ENCODE data around the gene MSANTD2. TPM values are rescaled to one million over a fixed set of nuclear protein-coding genes. Genes with fewer than 3 reads are reported as not detected.

MSANTD2 gene
- polyA plus RNA-seq, 1 of the 3 experiments (the other 2 are of a cell fraction), result 6.4 TPM

DNA sequence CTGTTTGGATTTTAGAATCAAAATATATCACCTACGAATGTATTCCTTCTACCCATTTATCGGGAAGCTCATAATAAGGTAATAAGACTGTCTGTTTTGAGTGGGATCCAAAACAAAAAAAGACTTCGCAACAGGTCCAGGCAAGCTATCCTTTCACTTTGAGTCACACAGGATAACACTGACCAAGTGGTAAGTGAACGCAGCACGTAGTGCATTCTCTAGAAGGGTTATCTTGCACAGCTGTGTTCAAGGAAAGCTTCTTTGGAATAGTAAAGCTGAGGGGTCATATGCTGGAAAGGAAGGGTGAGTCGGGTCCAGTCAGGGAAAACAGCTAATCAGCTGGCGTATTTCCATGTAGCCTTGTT is 82.8 kb downstream of the MSANTD2 start (continued):
- no peak for TF ChIP-seq GABPA (IDR thresholded peaks at IDR 0.05; ENCODE audit: low read depth)
- TF ChIP-seq, protein P1, sequence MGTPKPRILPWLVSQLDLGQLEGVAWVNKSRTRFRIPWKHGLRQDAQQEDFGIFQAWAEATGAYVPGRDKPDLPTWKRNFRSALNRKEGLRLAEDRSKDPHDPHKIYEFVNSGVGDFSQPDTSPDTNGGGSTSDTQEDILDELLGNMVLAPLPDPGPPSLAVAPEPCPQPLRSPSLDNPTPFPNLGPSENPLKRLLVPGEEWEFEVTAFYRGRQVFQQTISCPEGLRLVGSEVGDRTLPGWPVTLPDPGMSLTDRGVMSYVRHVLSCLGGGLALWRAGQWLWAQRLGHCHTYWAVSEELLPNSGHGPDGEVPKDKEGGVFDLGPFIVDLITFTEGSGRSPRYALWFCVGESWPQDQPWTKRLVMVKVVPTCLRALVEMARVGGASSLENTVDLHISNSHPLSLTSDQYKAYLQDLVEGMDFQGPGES (IDR thresholded peaks at IDR 0.05; ENCODE audit: low read depth, low read length), result no peak
- TF ChIP-seq, protein P2, sequence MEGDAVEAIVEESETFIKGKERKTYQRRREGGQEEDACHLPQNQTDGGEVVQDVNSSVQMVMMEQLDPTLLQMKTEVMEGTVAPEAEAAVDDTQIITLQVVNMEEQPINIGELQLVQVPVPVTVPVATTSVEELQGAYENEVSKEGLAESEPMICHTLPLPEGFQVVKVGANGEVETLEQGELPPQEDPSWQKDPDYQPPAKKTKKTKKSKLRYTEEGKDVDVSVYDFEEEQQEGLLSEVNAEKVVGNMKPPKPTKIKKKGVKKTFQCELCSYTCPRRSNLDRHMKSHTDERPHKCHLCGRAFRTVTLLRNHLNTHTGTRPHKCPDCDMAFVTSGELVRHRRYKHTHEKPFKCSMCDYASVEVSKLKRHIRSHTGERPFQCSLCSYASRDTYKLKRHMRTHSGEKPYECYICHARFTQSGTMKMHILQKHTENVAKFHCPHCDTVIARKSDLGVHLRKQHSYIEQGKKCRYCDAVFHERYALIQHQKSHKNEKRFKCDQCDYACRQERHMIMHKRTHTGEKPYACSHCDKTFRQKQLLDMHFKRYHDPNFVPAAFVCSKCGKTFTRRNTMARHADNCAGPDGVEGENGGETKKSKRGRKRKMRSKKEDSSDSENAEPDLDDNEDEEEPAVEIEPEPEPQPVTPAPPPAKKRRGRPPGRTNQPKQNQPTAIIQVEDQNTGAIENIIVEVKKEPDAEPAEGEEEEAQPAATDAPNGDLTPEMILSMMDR (IDR thresholded peaks at IDR 0.05), result no peak

DNA sequence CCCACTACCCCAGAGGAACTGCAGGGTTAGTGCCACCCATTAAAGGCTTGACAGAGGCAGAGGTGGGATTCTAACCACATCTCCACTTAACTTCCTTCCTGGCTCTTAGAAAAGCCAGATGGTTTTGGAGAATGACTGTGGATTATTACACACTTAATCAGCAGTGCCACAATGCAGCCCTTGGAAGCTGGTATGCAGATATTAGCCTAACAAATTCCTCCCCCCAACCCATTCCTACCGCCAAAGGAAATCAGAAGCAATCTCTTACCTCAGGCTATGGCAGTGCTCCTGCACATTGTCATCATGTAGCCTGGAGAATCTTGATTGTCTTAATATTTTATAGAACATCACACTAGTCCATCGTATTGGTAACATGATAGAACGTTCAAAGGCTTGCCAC is 83.6 kb downstream of the MSANTD2 start:
- no peak for DNase-seq
- Histone ChIP-seq H3K9me3 (no peaks in the 10 kb centered on the region), H3K4me2 (peak overlapping the region; percentile 7; the same call in 1 of the 2 replicates), H4K20me1 (ENCODE audit: insufficient read depth) (no peaks in the 10 kb centered on the region), H3K36me3 (replicated peaks in 1 of 2; ENCODE audit: control insufficient read depth in 1 of 2, insufficient read depth in 2 of 2, low read length in 1 of 2) (no peaks in the 10 kb centered on the region), H3K9ac (no peak overlapping the region), H3F3A (replicated peaks; ENCODE audit: insufficient read depth) (no peaks in the 10 kb centered on the region), H3K27me3 (ENCODE audit: insufficient read depth) (no peaks in the 10 kb centered on the region), H3K4me1 (ENCODE audit: control insufficient read depth in 1 of 2, insufficient read depth in 2 of 2, low read depth in 1 of 2, low read length in 1 of 2) (peaks cover 11% of the 10 kb centered on the region in 2 experiments; a peak in 2 of 4 replicates), H3K79me2 (ENCODE audit: insufficient read depth) (no peaks in the 10 kb centered on the region), H3K27ac (ENCODE audit: low read depth in 2 of 2, low read length in 1 of 2) (no peak overlapping the region), H3K4me3 (ENCODE audit: low read depth in 2 of 2, low read length in 1 of 2) (no peak overlapping the region), H2AFZ (ENCODE audit: low read depth) (no peak overlapping the region), H3K9me2 (no peaks in the 10 kb centered on the region)
- TF ChIP-seq TCF12 (IDR thresholded peaks at IDR 0.05), result peak; percentile 47; the same call in 1 of the 2 replicates
- TF ChIP-seq RCOR1 (IDR thresholded peaks at IDR 0.05; ENCODE audit: low read length), result no peak
- CTCF ChIA-PET, result interaction anchor here (1.2 to 1.7 kb wide), 3 partner anchors 23 to 47 kb away, joined by 3 to 8 read pairs (median 5); no protein-coding TSS in a partner anchor
- POLR2A ChIA-PET, result no interaction called here
- WGBS (ENCODE audit: low lambda C conversion rate), result 73% methylated on average over 3 of the region's 3 CpGs

Other genes with a start within 250 kb of the MSANTD2 start
- gene OR8A1, start 230.4 kb downstream of the MSANTD2 start, polyA plus RNA-seq (2012; rRNA removed), result not detected in 2 replicates
- not detected in 2 replicates for gene PANX3, start 189.0 kb downstream of the MSANTD2 start, polyA plus RNA-seq (2012; rRNA removed)
- 22.0 and 29.0 TPM in 2 replicates for gene TBRG1, start 177.5 kb downstream of the MSANTD2 start, polyA plus RNA-seq (2012; rRNA removed)
- gene SIAE, start 126.7 kb downstream of the MSANTD2 start, polyA plus RNA-seq (2012; rRNA removed), result 27.9 and 47.0 TPM in 2 replicates
- gene SPA17, start 126.5 kb downstream of the MSANTD2 start, polyA plus RNA-seq (2012; rRNA removed), result 7.7 and 11.7 TPM in 2 replicates
- gene NRGN, start 60.5 kb downstream of the MSANTD2 start, polyA plus RNA-seq (2012; rRNA removed), result 3.1 and 6.8 TPM in 2 replicates
- 0.06 TPM in 1 of 2 replicates, not detected in the other for gene VSIG2, start 48.2 kb downstream of the MSANTD2 start, polyA plus RNA-seq (2012; rRNA removed)
- 1.3 and 1.4 TPM in 2 replicates for gene ESAM, start 38.1 kb downstream of the MSANTD2 start, polyA plus RNA-seq (2012; rRNA removed)
- gene ROBO3, start 65.0 kb upstream of the MSANTD2 start, polyA plus RNA-seq (2012; rRNA removed), result 59.8 and 61.2 TPM in 2 replicates
- 0.31 and 0.95 TPM in 2 replicates for gene ROBO4, start 97.5 kb upstream of the MSANTD2 start, polyA plus RNA-seq (2012; rRNA removed)
- gene HEPN1, start 118.8 kb upstream of the MSANTD2 start, polyA plus RNA-seq (2012; rRNA removed), result not detected in 2 replicates
- gene HEPACAM, start 135.6 kb upstream of the MSANTD2 start, polyA plus RNA-seq (2012; rRNA removed), result not detected in 2 replicates
- 0.69 and 0.91 TPM in 2 replicates for gene CCDC15, start 153.8 kb upstream of the MSANTD2 start, polyA plus RNA-seq (2012; rRNA removed)

All from SK-N-SH (cell line).